Measurements from ENCODE around the gene COMMD1. TPM values are rescaled to one million over a fixed set of nuclear protein-coding genes. Genes with fewer than 3 reads are reported as not detected.
"Not testable (repeated sequence)": the region's sequence is repeated elsewhere in the genome, so short reads cannot be mapped to it uniquely, and the experiment has no call there.

Gene COMMD1
- polyA plus RNA-seq, 3 donors: 72.8 to 78.9 (median 77.9) TPM

GRCh38 chr2:61994531-61994930 is 89.1 kb downstream of the COMMD1 start:
- no peak for DNase-seq (ENCODE audit: extremely low read depth in 1 of 11, low read depth in 9 of 11, low spot score in 4 of 11)

- no peak for DNase-seq (ENCODE audit: extremely low read depth in 1 of 11, low read depth in 9 of 11, low spot score in 4 of 11)
These were observed 89.6 kb downstream of the COMMD1 start for GRCh38 chr2:61995065-61995464.

- DNase-seq (ENCODE audit: extremely low read depth in 1 of 11, low read depth in 9 of 11, low spot score in 4 of 11): no peak
These were observed 90.0 kb downstream of the COMMD1 start for GRCh38 chr2:61995515-61995914.

GRCh38 chr2:61998426-61998825 is 93.0 kb downstream of the COMMD1 start:
- no peak for DNase-seq (ENCODE audit: extremely low read depth in 1 of 11, low read depth in 9 of 11, low spot score in 4 of 11)

- DNase-seq (ENCODE audit: extremely low read depth in 1 of 11, low read depth in 9 of 11, low spot score in 4 of 11): no peak
These were observed 95.1 kb downstream of the COMMD1 start for GRCh38 chr2:62000538-62000937.

- no peak for DNase-seq (ENCODE audit: extremely low read depth in 1 of 11, low read depth in 9 of 11, low spot score in 4 of 11)
These were observed 96.0 kb downstream of the COMMD1 start for GRCh38 chr2:62001431-62001830.

- DNase-seq (ENCODE audit: extremely low read depth in 1 of 11, low read depth in 9 of 11, low spot score in 4 of 11): not testable (repeated sequence)
These were observed 99.0 kb downstream of the COMMD1 start for GRCh38 chr2:62004428-62004827.

- no peak for DNase-seq (ENCODE audit: extremely low read depth in 1 of 11, low read depth in 9 of 11, low spot score in 4 of 11)
These were observed 102.1 kb downstream of the COMMD1 start for GRCh38 chr2:62007555-62007954.

- no peak for DNase-seq (ENCODE audit: extremely low read depth in 1 of 11, low read depth in 9 of 11, low spot score in 4 of 11)
These were observed 105.3 kb downstream of the COMMD1 start for GRCh38 chr2:62010632-62011256.

- no peak for DNase-seq (ENCODE audit: extremely low read depth in 1 of 11, low read depth in 9 of 11, low spot score in 4 of 11)
These were observed 108.2 kb downstream of the COMMD1 start for GRCh38 chr2:62013641-62014040.

- DNase-seq (ENCODE audit: extremely low read depth in 1 of 11, low read depth in 9 of 11, low spot score in 4 of 11): peak in 9 of 11 donors; percentile 16 to 44 (median 35)
These were observed 108.6 kb downstream of the COMMD1 start for GRCh38 chr2:62014102-62014501.

- peak in 2 of 11 donors; percentile 12 to 20 for DNase-seq (ENCODE audit: extremely low read depth in 1 of 11, low read depth in 9 of 11, low spot score in 4 of 11)
These were observed 111.5 kb downstream of the COMMD1 start for GRCh38 chr2:62016957-62017356.

GRCh38 chr2:62029910-62030309 is 124.4 kb downstream of the COMMD1 start:
- DNase-seq (ENCODE audit: extremely low read depth in 1 of 11, low read depth in 9 of 11, low spot score in 4 of 11): no peak

- DNase-seq (ENCODE audit: extremely low read depth in 1 of 11, low read depth in 9 of 11, low spot score in 4 of 11): no peak
These were observed 125.4 kb downstream of the COMMD1 start for GRCh38 chr2:62030902-62031301.

- no peak for DNase-seq (ENCODE audit: extremely low read depth in 1 of 11, low read depth in 9 of 11, low spot score in 4 of 11)
These were observed 126.6 kb downstream of the COMMD1 start for GRCh38 chr2:62032096-62032495.

- DNase-seq (ENCODE audit: extremely low read depth in 1 of 11, low read depth in 9 of 11, low spot score in 4 of 11): no peak
These were observed 129.2 kb downstream of the COMMD1 start for GRCh38 chr2:62034715-62035114.

- no peak for DNase-seq (ENCODE audit: extremely low read depth in 1 of 11, low read depth in 9 of 11, low spot score in 4 of 11)
These were observed 130.8 kb downstream of the COMMD1 start for GRCh38 chr2:62036229-62036628.

GRCh38 chr2:62036761-62037250 is 131.3 kb downstream of the COMMD1 start:
- DNase-seq (ENCODE audit: extremely low read depth in 1 of 11, low read depth in 9 of 11, low spot score in 4 of 11): no peak

- DNase-seq (ENCODE audit: extremely low read depth in 1 of 11, low read depth in 9 of 11, low spot score in 4 of 11): no peak
These were observed 133.7 kb downstream of the COMMD1 start for GRCh38 chr2:62038975-62039771.

- DNase-seq (ENCODE audit: extremely low read depth in 1 of 11, low read depth in 9 of 11, low spot score in 4 of 11): no peak
These were observed 135.5 kb downstream of the COMMD1 start for GRCh38 chr2:62040926-62041325.

Data from renal cortex interstitium (tissue), 11 donors.